GM23338 (cell line): ENCODE results near the gene DDX27.

Experiments used
- CTCF ChIP-seq, 2 experiments: fragments of 200-600 bp in 1 of 2; sonication (generic) in 1 of 2; conservative IDR thresholded peaks; 2 replicates each; pipeline versions ENCODE4 v1.5.1 to v1.6.1; 2016 to 2017; ENCODE audit warnings: antibody characterized with exemption in 2 of 2, low read depth in 2 of 2, mild to moderate bottlenecking in 2 of 2, moderate library complexity in 1 of 2
- ETS1 ChIP-seq: IDR thresholded peaks from 2 replicates; pipeline ENCODE4 v1.6.1; 2016; ENCODE audit warnings: antibody characterized with exemption
- EZH2 ChIP-seq: fragments of 200-600 bp; sonication (generic); IDR thresholded peaks from one replicate; pipeline ENCODE4 v1.8.0; 2017; ENCODE audit warnings: antibody characterized with exemption, mild to moderate bottlenecking, low read depth; ENCODE audit not compliant: unreplicated experiment
- EZH2phosphoT487 ChIP-seq: fragments of 200-600 bp; sonication (generic); IDR thresholded peaks from one replicate; pipeline ENCODE4 v1.8.1; 2018; ENCODE audit warnings: antibody characterized with exemption; ENCODE audit not compliant: unreplicated experiment
- POLR2AphosphoS5 ChIP-seq: IDR thresholded peaks from 2 replicates; pipeline ENCODE4 v1.6.1; 2016; ENCODE audit warnings: antibody characterized with exemption, low read depth
- TF ChIP-seq, protein P1 (sequence below): IDR thresholded peaks from one replicate; pipeline ENCODE4 v1.6.1; 2018; ENCODE audit warnings: antibody characterized with exemption; ENCODE audit not compliant: unreplicated experiment

GRCh38 chr20:49259799-49260198 lies 40.6 kb downstream of the DDX27 start:
- TF ChIP-seq CTCF (conservative IDR thresholded peaks at IDR 0.05; ENCODE audit: low read depth in 2 of 2) (no peak), EZH2 (no peak), EZH2phosphoT487 (no peak), POLR2AphosphoS5 (no peak), ETS1 (no peak)
- TF ChIP-seq, protein P1, sequence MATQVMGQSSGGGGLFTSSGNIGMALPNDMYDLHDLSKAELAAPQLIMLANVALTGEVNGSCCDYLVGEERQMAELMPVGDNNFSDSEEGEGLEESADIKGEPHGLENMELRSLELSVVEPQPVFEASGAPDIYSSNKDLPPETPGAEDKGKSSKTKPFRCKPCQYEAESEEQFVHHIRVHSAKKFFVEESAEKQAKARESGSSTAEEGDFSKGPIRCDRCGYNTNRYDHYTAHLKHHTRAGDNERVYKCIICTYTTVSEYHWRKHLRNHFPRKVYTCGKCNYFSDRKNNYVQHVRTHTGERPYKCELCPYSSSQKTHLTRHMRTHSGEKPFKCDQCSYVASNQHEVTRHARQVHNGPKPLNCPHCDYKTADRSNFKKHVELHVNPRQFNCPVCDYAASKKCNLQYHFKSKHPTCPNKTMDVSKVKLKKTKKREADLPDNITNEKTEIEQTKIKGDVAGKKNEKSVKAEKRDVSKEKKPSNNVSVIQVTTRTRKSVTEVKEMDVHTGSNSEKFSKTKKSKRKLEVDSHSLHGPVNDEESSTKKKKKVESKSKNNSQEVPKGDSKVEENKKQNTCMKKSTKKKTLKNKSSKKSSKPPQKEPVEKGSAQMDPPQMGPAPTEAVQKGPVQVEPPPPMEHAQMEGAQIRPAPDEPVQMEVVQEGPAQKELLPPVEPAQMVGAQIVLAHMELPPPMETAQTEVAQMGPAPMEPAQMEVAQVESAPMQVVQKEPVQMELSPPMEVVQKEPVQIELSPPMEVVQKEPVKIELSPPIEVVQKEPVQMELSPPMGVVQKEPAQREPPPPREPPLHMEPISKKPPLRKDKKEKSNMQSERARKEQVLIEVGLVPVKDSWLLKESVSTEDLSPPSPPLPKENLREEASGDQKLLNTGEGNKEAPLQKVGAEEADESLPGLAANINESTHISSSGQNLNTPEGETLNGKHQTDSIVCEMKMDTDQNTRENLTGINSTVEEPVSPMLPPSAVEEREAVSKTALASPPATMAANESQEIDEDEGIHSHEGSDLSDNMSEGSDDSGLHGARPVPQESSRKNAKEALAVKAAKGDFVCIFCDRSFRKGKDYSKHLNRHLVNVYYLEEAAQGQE, result no peak
